Retinal pigment epithelial cell (primary cell): ENCODE data around the gene PLEKHA8.
"Not testable (repeated sequence)": the region's sequence is repeated elsewhere in the genome, so short reads cannot be mapped to it uniquely, and the experiment has no call there.

Source experiments
- DNase-seq: peaks from one replicate; pipeline ENCODE4 v3.0.0-alpha.2; 2010; ENCODE audit warnings: low read depth
- H3K4me3 ChIP-seq: 2 replicates; pipeline ENCODE4 v1.5.1; 2011; ENCODE audit warnings: mild to moderate bottlenecking, low read length, control low read depth, moderate library complexity
- CTCF ChIP-seq: conservative IDR thresholded peaks from 2 replicates; pipeline ENCODE4 v1.5.1; 2011; ENCODE audit warnings: low read depth, low read length, control low read depth, inconsistent platforms

The PLEKHA8 gene

DNA sequence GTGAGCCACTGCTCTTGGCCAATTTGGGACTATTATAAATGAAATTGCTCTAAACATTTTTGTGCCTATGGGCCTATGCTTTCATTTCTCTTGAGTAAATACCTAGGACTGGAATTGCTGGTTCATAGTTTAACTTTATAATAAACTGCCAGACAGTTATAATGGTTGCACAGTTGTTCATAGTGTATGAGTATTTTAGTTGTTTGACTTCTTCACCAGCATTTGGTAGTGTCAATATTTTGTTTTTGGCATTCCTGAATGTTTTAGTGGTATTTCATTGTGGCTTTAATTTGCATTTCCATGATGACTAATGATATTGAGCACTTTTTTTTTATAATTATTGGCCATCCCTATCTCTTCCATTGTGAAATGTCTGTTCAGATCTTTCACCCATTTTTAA is 29.5 kb downstream of the PLEKHA8 start:
- DNase-seq = no peak
- no peak overlapping the region for H3K4me3 ChIP-seq
- TF ChIP-seq CTCF = no peak

- not testable (repeated sequence) for H3K4me3 ChIP-seq, DNase-seq
These were observed 33.6 kb downstream of the PLEKHA8 start for GRCh38 chr7:30061786-30062185.

DNA sequence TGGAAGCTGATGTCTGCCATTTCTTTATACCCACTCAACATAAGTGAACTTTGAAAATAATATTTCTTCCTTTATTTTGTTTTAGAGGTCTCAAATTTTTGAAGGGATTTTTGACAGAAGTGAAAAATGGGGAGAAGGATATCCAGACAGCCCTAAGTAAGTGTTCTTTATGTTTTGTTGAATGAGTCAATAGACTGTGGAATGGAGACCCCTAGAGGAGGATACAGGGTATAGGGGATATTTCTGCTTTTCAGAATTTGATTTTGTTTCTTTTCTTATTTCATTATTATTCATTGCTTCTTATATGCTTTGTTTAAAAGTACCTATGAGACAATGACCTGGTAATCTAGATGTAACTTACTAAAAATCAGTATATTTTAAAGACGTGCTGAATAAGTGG is 34.4 kb downstream of the PLEKHA8 start:
- TF ChIP-seq CTCF = peak; percentile 77
- H3K4me3 ChIP-seq = no peak overlapping the region
- DNase-seq = no peak

More at GRCh38 chr7:30061786-30062185, 33.6 kb downstream of the PLEKHA8 start:
- peak; percentile 59 for TF ChIP-seq CTCF

GRCh38 chr7:30065746-30066145 is 37.5 kb downstream of the PLEKHA8 start:
- DNase-seq = no peak
- no peak overlapping the region for H3K4me3 ChIP-seq
- no peak for TF ChIP-seq CTCF

GRCh38 chr7:30066687-30067086 is 38.5 kb downstream of the PLEKHA8 start:
- no peak overlapping the region for H3K4me3 ChIP-seq
- no peak for DNase-seq
- TF ChIP-seq CTCF = no peak

GRCh38 chr7:30068117-30068516 is 39.9 kb downstream of the PLEKHA8 start:
- DNase-seq = peak; percentile 52
- TF ChIP-seq CTCF = no peak
- no peak overlapping the region for H3K4me3 ChIP-seq

DNA sequence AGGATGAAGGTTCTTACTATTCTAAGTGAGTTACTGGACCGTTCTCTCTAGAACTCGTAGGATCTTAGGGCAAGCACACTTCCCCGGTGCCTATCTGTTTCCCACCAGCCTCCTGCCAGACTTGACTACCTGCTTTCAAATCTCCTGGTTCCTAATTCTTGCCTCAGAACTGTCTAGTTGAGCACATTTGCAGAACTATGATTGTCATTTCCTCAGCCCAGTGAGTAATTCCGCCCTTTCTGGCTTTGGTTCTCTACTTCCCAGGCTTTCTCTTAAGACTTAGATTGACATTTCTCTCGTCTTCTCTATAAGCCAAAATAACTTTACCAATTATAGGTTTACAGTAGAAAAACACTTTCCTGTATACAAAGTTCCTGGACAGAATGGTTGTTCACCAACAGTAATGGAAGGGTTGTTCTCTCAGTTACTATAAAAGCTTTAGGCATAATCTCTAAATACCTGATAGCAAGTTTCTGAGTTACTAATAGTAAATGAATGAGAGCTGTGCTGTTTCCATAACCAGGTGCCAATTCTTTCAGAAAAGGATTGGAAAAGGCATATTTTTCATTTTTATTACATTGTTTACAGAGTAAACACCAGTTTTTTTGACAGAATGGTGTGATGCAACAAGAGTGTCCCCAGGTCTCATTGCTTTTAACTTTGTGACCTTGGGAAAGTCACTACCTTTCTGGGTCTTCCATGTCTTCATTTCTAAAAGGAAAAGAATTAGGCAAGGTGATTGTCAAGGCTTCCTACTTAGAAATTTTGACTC is 41.1 kb downstream of the PLEKHA8 start:
- no peak for TF ChIP-seq CTCF
- no peak for DNase-seq
- H3K4me3 ChIP-seq = no peak overlapping the region
